Stimulated activated CD8-positive, alpha-beta memory T cell treated with anti-CD3 and anti-CD28 coated beads, Interleukin-15, amount 100 ng/mL, for 4 hours (primary cell): Measurements from ENCODE around the gene FAM111A.

Experiments used
- DNase-seq, 2 donors: peaks; one replicate each; pipeline ENCODE4 v3.0.0-alpha.2; 2020; ENCODE audit warnings: low read depth in 2 of 2

Gene FAM111A

DNA sequence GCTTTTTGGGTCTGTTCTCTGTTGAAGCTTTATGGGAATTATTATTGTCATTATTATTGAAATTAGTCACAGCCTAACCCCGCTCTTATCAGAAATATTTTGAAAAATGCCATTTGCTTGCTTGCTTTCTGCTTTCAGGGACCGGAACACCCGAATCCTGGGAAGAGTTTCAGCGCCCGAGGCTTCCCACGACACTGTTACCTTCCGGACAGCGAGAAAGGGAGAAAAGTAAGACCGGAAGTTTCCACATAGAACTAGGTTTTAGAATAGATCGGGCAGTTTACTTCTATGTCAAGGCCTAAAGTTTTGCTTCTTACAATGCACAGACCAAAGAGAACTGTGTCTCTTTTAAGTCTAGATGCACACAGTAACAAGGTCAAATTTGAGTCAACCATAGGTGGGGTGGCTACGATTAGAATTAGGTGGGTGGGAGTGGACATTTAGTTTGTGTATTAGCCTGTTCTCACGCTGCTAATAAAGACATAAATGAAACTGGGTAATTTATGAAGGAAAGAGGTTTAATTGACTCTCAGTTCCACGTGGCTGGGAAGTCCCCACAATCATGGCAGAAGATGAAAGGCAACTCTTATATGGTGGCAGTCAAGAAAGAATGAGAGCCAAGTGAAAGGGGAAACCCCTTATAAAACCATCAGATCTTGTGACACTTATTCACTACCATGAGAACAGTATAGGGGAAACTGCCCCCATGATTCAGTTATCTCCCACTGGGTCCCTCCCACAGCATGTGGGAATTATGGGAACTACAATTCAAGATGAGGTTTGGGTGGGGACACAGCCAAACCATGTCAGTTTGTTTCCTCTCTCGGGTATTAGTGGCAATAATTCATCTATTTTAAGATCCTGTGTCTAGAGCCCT lies 57.1 kb downstream of the FAM111A start:
- no peak for DNase-seq

DNA sequence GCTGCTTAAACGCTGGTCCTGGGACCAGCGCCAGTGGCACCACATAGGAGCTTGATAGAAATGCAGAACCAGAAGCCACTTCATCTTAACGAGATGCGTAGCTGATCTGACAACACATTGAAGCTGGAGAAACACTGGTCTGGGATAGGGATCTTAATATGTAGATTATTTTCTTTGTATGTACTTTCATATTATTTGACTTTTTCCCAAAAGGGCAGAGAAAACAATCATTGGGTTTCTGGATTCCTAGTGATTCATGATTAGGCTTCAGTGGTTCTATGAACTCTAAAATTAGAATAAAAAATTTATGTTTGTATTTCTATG lies 57.7 kb downstream of the FAM111A start:
- DNase-seq = no peak

DNA sequence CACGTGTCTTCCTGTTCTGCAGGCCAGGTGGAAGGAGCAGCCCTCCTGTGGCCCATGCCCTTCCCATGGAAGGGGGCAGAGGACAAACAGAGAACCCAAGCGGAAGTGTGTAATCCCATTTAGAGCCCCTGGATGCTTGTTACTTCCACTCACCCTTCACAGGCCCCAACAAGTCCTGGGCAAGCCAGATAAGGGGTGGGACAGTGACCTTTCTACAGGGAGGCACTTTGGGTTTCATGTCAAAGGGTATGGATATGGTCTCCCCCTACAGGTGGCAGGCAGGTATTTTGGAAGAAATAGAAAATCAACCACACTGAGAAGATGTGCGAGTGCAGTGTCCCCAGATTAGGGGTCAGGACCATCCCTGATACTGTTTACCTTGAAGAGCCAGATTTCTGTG lies 58.7 kb downstream of the FAM111A start:
- DNase-seq = no peak
